Glutamatergic neuron (in vitro differentiated cells): ENCODE results near the gene CBX8. TPM values are rescaled to one million over a fixed set of nuclear protein-coding genes. Genes with fewer than 3 reads are reported as not detected.

ENCODE experiments used
- DNase-seq: peaks from one replicate; pipeline ENCODE4 v3.0.0; 2022
- H3K27ac Mint-ChIP-seq: one replicate; pipeline ENCODE4 v1.8.0; 2020; ENCODE audit warnings: mild to moderate bottlenecking, mixed read lengths, inconsistent platforms; ENCODE audit not compliant: unreplicated experiment
- H3K27me3 Mint-ChIP-seq: one replicate; pipeline ENCODE4 v1.8.0; 2020; ENCODE audit warnings: mild to moderate bottlenecking, moderate library complexity, mixed read lengths, inconsistent platforms; ENCODE audit not compliant: unreplicated experiment
- H3K36me3 Mint-ChIP-seq: one replicate; pipeline ENCODE4 v1.8.0; 2020; ENCODE audit warnings: mild to moderate bottlenecking, mixed read lengths, inconsistent platforms; ENCODE audit not compliant: unreplicated experiment
- H3K4me1 Mint-ChIP-seq: one replicate; pipeline ENCODE4 v1.8.0; 2020; ENCODE audit warnings: mild to moderate bottlenecking, low read depth, mixed read lengths, inconsistent platforms; ENCODE audit not compliant: unreplicated experiment
- H3K4me3 Mint-ChIP-seq: one replicate; pipeline ENCODE4 v1.8.0; 2020; ENCODE audit warnings: mild to moderate bottlenecking, mixed read lengths, inconsistent platforms; ENCODE audit not compliant: unreplicated experiment
- H3K9me3 Mint-ChIP-seq: one replicate; pipeline ENCODE4 v1.8.0; 2020; ENCODE audit warnings: mild to moderate bottlenecking, moderate library complexity, mixed read lengths, inconsistent platforms; ENCODE audit not compliant: unreplicated experiment
- total RNA-seq: library from RNA; stranded (reverse); fragmentation: NEBNext Ultra II Directional; extraction: Animal tissue kit (Norgen Biotek cat#: 25700); gene quantifications from one replicate; pipeline ENCODE4 v1.2.1, GENCODE V29; 2021; ENCODE audit not compliant: unreplicated experiment
- TF ChIP-seq, protein P1 (sequence below): fragments of 200-600 bp; sonication (generic); IDR thresholded peaks from one replicate; pipeline ENCODE4 v1.5.0; 2021; ENCODE audit not compliant: partially characterized antibody, unreplicated experiment

Gene CBX8
- total RNA-seq, 1 donor from 2014 or later, result 13.8 TPM

DNA sequence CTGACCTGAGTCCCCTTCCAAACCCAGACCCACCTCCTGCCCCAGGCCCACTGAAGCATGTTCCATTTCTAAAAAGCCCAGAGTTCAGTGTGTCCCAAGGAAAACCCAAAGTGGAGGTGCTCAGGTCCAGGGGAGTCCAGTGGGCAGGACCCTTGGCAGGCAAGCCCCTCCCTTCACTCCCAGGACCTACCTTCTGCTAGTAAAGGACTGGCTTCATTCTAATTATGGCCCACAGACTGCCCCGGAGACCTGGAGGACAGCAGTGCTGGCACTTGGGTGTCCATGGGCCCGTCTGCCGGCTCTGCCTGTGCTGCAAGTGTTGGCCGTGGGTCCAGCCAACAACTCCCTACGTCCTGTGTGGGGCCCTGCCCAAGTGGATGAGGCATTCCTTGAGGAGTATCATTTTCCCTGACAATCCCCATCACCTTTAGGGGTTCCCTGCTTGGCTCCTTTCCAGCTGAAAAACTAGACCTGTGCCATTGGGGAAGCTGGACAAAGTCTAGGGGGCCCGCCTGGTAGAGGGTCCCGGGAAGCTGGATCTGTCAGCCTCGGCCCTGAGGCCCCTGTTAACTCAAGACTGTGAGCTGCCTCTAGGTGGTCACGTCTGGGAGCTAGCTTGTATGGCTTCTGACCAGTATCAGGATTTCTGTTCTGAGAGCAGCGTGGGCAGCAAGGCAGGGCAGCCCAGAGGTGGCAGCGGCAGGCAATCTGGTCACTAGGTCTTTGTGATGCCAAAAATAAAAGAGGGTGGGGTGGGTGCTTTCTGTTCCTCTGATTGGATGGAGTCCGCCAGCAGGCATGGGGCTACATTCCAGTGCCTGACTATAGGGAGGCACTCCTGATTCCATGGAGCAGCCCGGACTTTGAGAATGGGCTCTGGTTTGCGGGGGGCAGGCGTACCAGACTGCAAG, 10.7 kb downstream of the CBX8 start:
- Mint-ChIP-seq H3K27me3 (peaks cover 19% of the 10 kb centered on the region), H3K4me3 (no peak overlapping the region), H3K9me3 (peaks cover 7% of the 10 kb centered on the region), H3K4me1 (peaks cover 19% of the 10 kb centered on the region), H3K27ac (no peak overlapping the region), H3K36me3 (peaks cover 9% of the 10 kb centered on the region)
- TF ChIP-seq, protein P1, sequence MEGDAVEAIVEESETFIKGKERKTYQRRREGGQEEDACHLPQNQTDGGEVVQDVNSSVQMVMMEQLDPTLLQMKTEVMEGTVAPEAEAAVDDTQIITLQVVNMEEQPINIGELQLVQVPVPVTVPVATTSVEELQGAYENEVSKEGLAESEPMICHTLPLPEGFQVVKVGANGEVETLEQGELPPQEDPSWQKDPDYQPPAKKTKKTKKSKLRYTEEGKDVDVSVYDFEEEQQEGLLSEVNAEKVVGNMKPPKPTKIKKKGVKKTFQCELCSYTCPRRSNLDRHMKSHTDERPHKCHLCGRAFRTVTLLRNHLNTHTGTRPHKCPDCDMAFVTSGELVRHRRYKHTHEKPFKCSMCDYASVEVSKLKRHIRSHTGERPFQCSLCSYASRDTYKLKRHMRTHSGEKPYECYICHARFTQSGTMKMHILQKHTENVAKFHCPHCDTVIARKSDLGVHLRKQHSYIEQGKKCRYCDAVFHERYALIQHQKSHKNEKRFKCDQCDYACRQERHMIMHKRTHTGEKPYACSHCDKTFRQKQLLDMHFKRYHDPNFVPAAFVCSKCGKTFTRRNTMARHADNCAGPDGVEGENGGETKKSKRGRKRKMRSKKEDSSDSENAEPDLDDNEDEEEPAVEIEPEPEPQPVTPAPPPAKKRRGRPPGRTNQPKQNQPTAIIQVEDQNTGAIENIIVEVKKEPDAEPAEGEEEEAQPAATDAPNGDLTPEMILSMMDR, result no peak
- peak; percentile 5 for DNase-seq

DNA sequence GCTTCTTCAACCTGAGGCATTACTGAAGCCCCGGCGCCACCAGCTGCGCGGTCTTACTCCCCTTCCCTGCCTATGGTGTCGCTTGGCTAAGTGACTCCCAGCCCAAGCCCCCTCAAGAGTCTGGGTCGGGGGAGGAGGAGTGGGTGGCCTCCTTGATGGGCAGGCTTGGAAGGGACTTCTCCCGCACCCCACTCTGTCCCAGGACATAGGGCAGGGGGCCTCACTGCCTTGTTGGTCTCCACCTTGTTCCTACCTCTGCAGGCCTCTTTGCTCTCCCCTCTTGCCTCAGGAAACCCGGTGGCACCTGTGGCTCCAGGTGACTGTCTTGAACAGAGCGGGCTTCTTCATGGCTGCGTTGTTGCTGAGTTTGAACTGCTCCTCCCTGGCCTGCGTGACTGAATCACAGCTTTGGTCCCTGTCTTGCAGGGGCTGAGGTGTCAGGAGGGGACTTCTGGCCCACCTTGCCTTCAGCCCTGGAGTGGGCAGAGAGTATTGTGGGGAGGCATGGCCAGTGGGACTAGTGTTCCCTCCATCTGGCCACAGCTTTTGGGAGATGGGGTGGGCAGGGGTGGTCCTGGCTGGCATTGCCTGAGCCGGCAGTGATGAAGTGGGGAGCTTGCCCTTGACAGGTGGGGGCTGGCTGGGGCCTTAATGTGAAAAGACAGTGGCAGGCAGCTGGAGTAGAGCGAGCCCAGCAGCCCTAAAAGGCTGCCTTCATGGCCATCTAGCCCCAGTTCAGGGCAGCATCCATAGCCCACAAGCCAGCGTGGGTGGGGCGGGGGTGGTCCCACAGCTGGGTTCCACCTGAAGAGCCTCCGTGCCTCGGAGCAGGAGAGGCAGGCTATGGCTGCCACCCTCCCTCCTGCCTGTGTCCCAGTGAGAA, 11.6 kb downstream of the CBX8 start:
- H3K27me3 Mint-ChIP-seq, result peaks cover 20% of the 10 kb centered on the region
- H3K36me3 Mint-ChIP-seq, result peaks cover 9% of the 10 kb centered on the region
- H3K27ac Mint-ChIP-seq, result no peak overlapping the region
- H3K9me3 Mint-ChIP-seq, result peaks cover 7% of the 10 kb centered on the region
- H3K4me3 Mint-ChIP-seq, result no peak overlapping the region
- DNase-seq, result no peak
- H3K4me1 Mint-ChIP-seq, result peaks cover 23% of the 10 kb centered on the region
- TF ChIP-seq, protein P1, result no peak

DNA sequence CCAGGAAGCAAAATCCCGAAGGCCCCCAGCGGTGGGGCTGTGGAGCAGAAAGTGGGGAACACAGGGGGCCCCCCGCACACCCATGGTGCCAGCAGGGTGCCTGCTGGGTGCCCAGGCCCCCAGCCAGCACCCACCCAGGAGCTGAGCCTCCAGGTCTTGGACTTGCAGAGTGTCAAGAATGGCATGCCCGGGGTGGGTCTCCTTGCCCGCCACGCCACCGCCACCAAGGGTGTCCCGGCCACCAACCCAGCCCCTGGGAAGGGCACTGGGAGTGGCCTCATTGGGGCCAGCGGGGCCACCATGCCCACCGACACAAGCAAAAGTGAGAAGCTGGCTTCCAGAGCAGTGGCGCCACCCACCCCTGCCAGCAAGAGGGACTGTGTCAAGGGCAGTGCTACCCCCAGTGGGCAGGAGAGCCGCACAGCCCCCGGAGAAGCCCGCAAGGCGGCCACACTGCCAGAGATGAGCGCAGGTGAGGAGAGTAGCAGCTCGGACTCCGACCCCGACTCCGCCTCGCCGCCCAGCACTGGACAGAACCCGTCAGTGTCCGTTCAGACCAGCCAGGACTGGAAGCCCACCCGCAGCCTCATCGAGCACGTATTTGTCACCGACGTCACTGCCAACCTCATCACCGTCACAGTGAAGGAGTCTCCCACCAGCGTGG, 12.4 kb downstream of the CBX8 start:
- Mint-ChIP-seq H3K9me3 (peaks cover 12% of the 10 kb centered on the region), H3K27me3 (peaks cover 25% of the 10 kb centered on the region), H3K27ac (no peak overlapping the region), H3K36me3 (peaks cover 9% of the 10 kb centered on the region), H3K4me1 (peaks cover 30% of the 10 kb centered on the region), H3K4me3 (no peak overlapping the region)
- TF ChIP-seq, protein P1, result no peak
- peak; percentile 8 for DNase-seq

DNA sequence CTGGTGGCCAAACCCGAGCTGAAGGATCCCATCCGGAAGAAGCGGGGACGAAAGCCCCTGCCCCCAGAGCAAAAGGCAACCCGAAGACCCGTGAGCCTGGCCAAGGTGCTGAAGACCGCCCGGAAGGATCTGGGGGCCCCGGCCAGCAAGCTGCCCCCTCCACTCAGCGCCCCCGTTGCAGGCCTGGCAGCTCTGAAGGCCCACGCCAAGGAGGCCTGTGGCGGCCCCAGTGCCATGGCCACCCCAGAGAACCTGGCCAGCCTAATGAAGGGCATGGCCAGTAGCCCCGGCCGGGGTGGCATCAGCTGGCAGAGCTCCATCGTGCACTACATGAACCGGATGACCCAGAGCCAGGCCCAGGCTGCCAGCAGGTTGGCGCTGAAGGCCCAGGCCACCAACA, 13.0 kb downstream of the CBX8 start:
- Mint-ChIP-seq H3K27me3 (peaks cover 25% of the 10 kb centered on the region), H3K36me3 (peaks cover 9% of the 10 kb centered on the region), H3K9me3 (peaks cover 14% of the 10 kb centered on the region), H3K27ac (no peak overlapping the region), H3K4me1 (peaks cover 30% of the 10 kb centered on the region), H3K4me3 (no peak overlapping the region)
- DNase-seq, result peak; percentile 9
- TF ChIP-seq, protein P1, result no peak
